Measurements from ENCODE around the gene OR5AN1. TPM values are rescaled to one million over a fixed set of nuclear protein-coding genes. Genes with fewer than 3 reads are reported as not detected.

The OR5AN1 gene
- total RNA-seq, 1 donor, result not detected

DNA sequence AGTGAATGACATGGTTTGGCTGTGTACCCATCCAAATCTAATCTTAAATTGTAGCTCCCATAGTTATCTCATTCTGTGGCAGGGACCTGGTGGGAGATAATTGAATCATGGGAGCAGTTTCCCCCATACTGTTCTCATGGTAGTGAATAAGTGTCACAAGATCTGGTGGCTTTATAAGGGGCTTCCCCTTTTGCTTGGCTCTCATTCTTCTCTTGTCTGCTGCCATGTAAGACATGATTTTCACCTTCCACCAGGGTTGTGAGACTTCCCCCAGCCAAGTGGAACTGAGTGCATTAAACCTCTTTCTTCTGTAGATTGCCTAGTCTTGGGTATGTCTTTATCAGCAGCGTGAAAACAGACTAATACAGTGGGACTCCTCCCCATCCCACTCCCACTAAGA, 56.4 kb downstream of the OR5AN1 start:
- H3K4me1 ChIP-seq (ENCODE audit: insufficient read depth, low read length), result no peaks in the 10 kb centered on the region
- no peaks in the 10 kb centered on the region for H4K20me1 ChIP-seq (ENCODE audit: insufficient read depth, low read length)
- no peaks in the 10 kb centered on the region for H3K27me3 ChIP-seq (ENCODE audit: insufficient read depth, low read length)
- H3K79me2 ChIP-seq (ENCODE audit: insufficient read depth, low read length), result no peaks in the 10 kb centered on the region
- no peak overlapping the region for H3K4me3 ChIP-seq (ENCODE audit: insufficient read depth, low read length)
- no peak for DNase-seq (ENCODE audit: insufficient read length, low spot score, missing footprints)
- TF ChIP-seq, protein P1, sequence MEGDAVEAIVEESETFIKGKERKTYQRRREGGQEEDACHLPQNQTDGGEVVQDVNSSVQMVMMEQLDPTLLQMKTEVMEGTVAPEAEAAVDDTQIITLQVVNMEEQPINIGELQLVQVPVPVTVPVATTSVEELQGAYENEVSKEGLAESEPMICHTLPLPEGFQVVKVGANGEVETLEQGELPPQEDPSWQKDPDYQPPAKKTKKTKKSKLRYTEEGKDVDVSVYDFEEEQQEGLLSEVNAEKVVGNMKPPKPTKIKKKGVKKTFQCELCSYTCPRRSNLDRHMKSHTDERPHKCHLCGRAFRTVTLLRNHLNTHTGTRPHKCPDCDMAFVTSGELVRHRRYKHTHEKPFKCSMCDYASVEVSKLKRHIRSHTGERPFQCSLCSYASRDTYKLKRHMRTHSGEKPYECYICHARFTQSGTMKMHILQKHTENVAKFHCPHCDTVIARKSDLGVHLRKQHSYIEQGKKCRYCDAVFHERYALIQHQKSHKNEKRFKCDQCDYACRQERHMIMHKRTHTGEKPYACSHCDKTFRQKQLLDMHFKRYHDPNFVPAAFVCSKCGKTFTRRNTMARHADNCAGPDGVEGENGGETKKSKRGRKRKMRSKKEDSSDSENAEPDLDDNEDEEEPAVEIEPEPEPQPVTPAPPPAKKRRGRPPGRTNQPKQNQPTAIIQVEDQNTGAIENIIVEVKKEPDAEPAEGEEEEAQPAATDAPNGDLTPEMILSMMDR (IDR thresholded peaks at IDR 0.05; ENCODE audit: extremely low read depth, low read depth, low read length), result no peak
- no peaks in the 10 kb centered on the region for H3K9me3 ChIP-seq (ENCODE audit: low read depth, low read length)
- H2AFZ ChIP-seq (ENCODE audit: low read length), result no peak overlapping the region
- H3K27ac ChIP-seq (ENCODE audit: low read depth, low read length), result no peak overlapping the region
- H3K4me2 ChIP-seq (ENCODE audit: insufficient read depth, low read length), result no peak overlapping the region
- H3K36me3 ChIP-seq (ENCODE audit: insufficient read depth, low read length), result no peaks in the 10 kb centered on the region

DNA sequence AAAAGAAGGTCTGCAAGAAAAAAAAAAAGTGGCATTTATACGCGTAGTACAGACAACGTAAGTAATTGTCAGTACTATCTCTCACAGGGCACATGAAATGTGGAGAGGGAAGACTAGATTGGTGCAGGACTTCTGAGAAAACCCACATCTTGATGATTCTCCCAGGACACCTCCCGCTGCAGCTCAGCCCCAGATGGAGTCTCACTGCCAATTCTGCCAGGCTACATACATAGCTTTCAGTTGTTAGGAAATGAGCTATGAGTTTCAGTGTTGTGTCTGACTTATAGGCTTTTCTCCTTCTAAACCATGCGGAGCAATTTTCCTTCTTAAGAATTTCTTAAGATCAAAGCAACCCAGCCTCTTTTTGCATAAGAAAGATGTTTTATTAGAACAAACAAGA, 57.9 kb downstream of the OR5AN1 start:
- Histone ChIP-seq H3K27ac (ENCODE audit: low read depth, low read length) (no peak overlapping the region), H3K4me2 (ENCODE audit: insufficient read depth, low read length) (no peak overlapping the region), H3K4me3 (ENCODE audit: insufficient read depth, low read length) (no peak overlapping the region), H3K27me3 (ENCODE audit: insufficient read depth, low read length) (no peaks in the 10 kb centered on the region), H3K36me3 (ENCODE audit: insufficient read depth, low read length) (no peaks in the 10 kb centered on the region), H4K20me1 (ENCODE audit: insufficient read depth, low read length) (no peaks in the 10 kb centered on the region), H3K79me2 (ENCODE audit: insufficient read depth, low read length) (no peaks in the 10 kb centered on the region), H3K4me1 (ENCODE audit: insufficient read depth, low read length) (no peaks in the 10 kb centered on the region), H2AFZ (ENCODE audit: low read length) (no peak overlapping the region), H3K9me3 (ENCODE audit: low read depth, low read length) (no peaks in the 10 kb centered on the region)
- TF ChIP-seq, protein P1 (IDR thresholded peaks at IDR 0.05; ENCODE audit: extremely low read depth, low read depth, low read length), result no peak
- no peak for DNase-seq (ENCODE audit: insufficient read length, low spot score, missing footprints)

DNA sequence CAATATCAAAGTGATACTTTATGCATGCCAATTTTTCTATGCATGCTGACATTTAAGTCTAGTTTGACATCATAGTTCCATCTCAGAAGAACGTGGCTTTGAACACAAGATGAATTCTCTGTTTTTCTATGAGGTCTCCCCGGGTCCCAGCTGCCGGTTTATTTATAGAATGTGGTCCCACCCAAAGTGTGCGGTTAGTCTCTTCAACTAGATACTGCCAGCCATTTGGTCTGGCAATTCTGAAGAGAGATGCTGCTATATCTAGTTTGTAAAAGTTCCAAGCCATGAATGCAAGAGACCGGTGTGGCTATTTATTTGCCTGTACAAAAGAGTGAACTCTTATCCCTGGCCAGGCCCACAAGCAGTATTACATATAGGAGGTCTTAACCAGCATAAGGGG, 58.3 kb downstream of the OR5AN1 start:
- H4K20me1 ChIP-seq (ENCODE audit: insufficient read depth, low read length), result no peaks in the 10 kb centered on the region
- no peaks in the 10 kb centered on the region for H3K27me3 ChIP-seq (ENCODE audit: insufficient read depth, low read length)
- H3K79me2 ChIP-seq (ENCODE audit: insufficient read depth, low read length), result no peaks in the 10 kb centered on the region
- DNase-seq (ENCODE audit: insufficient read length, low spot score, missing footprints), result no peak
- no peaks in the 10 kb centered on the region for H3K9me3 ChIP-seq (ENCODE audit: low read depth, low read length)
- no peaks in the 10 kb centered on the region for H3K36me3 ChIP-seq (ENCODE audit: insufficient read depth, low read length)
- H3K27ac ChIP-seq (ENCODE audit: low read depth, low read length), result no peak overlapping the region
- TF ChIP-seq, protein P1 (IDR thresholded peaks at IDR 0.05; ENCODE audit: extremely low read depth, low read depth, low read length), result no peak
- H3K4me1 ChIP-seq (ENCODE audit: insufficient read depth, low read length), result no peaks in the 10 kb centered on the region
- H2AFZ ChIP-seq (ENCODE audit: low read length), result no peak overlapping the region
- no peak overlapping the region for H3K4me3 ChIP-seq (ENCODE audit: insufficient read depth, low read length)
- no peak overlapping the region for H3K4me2 ChIP-seq (ENCODE audit: insufficient read depth, low read length)

DNA sequence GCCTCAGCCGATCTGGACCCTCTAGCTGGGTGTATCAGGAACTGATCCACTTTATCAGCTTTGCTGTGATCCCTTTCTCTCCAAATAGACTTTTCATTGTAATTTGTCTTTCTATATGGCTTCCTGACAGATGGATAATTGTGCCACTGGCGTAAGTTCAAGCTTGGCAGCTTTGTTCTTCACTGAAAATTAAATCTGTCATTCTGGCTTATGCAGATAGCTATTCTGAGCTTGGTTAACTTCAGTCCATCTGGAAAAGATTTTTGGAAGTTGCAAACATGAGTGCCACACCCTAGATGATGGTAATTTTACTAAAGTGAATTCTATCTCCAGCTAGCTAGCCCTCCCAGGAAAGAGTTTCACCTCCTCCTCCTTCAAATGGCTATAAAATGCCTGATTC, 59.5 kb downstream of the OR5AN1 start:
- no peaks in the 10 kb centered on the region for H3K79me2 ChIP-seq (ENCODE audit: insufficient read depth, low read length)
- H3K9me3 ChIP-seq (ENCODE audit: low read depth, low read length), result no peaks in the 10 kb centered on the region
- no peaks in the 10 kb centered on the region for H3K36me3 ChIP-seq (ENCODE audit: insufficient read depth, low read length)
- H3K4me3 ChIP-seq (ENCODE audit: insufficient read depth, low read length), result no peak overlapping the region
- no peaks in the 10 kb centered on the region for H3K4me1 ChIP-seq (ENCODE audit: insufficient read depth, low read length)
- H2AFZ ChIP-seq (ENCODE audit: low read length), result no peak overlapping the region
- H3K4me2 ChIP-seq (ENCODE audit: insufficient read depth, low read length), result no peak overlapping the region
- no peak overlapping the region for H3K27ac ChIP-seq (ENCODE audit: low read depth, low read length)
- H4K20me1 ChIP-seq (ENCODE audit: insufficient read depth, low read length), result no peaks in the 10 kb centered on the region
- TF ChIP-seq, protein P1 (IDR thresholded peaks at IDR 0.05; ENCODE audit: extremely low read depth, low read depth, low read length), result no peak
- H3K27me3 ChIP-seq (ENCODE audit: insufficient read depth, low read length), result no peaks in the 10 kb centered on the region
- DNase-seq (ENCODE audit: insufficient read length, low spot score, missing footprints), result no peak

Other genes with a start within 250 kb of the OR5AN1 start
- 40.5 and 48.6 TPM in 2 replicates for gene FAM111A, start 216.0 kb upstream of the OR5AN1 start, total RNA-seq
- under 0.01 and 0.29 TPM in 2 replicates for gene DTX4, start 186.8 kb upstream of the OR5AN1 start, total RNA-seq
- under 0.01 and 0.36 TPM in 2 replicates for gene MPEG1, start 146.0 kb upstream of the OR5AN1 start, total RNA-seq
- not detected in 2 replicates for gene OR5A2, start 67.5 kb downstream of the OR5AN1 start, total RNA-seq
- not detected in 2 replicates for gene OR5A1, start 77.6 kb downstream of the OR5AN1 start, total RNA-seq
- gene OR4D6, start 98.1 kb downstream of the OR5AN1 start, total RNA-seq, result not detected in 2 replicates
- not detected in 2 replicates for gene OR4D10, start 114.4 kb downstream of the OR5AN1 start, total RNA-seq
- gene OR4D11, start 144.7 kb downstream of the OR5AN1 start, total RNA-seq, result not detected in 2 replicates
- gene OR4D9, start 152.6 kb downstream of the OR5AN1 start, total RNA-seq, result not detected in 2 replicates